IgD-negative memory B cell (primary cell): ENCODE results near the gene PDE4C. TPM values are rescaled to one million over a fixed set of nuclear protein-coding genes. Genes with fewer than 3 reads are reported as not detected.
A peak's percentile ranks its signal among the peaks of the same experiment; 100 is the strongest.

Source experiments
- H3K27ac Mint-ChIP-seq, 3 donors: one replicate each; pipeline ENCODE4 v1.8.0; 2020 to 2022; ENCODE audit warnings: mild to moderate bottlenecking in 3 of 3, mixed read lengths in 3 of 3, moderate library complexity in 1 of 3
- H3K27me3 Mint-ChIP-seq: one replicate; pipeline ENCODE4 v1.8.0; 2021; ENCODE audit warnings: mixed read lengths
- H3K36me3 Mint-ChIP-seq: one replicate; pipeline ENCODE4 v1.8.0; 2020; ENCODE audit warnings: mild to moderate bottlenecking, mixed read lengths
- H3K4me1 Mint-ChIP-seq, 3 donors: one replicate each; pipeline ENCODE4 v1.8.0; 2020 to 2022; ENCODE audit warnings: mixed read lengths in 3 of 3, mild to moderate bottlenecking in 1 of 3
- H3K4me3 Mint-ChIP-seq, 4 donors: one replicate each; pipeline ENCODE4 v1.8.0; 2020 to 2022; ENCODE audit warnings: mild to moderate bottlenecking in 4 of 4, mixed read lengths in 4 of 4, moderate library complexity in 3 of 4
- H3K9me3 Mint-ChIP-seq, 3 donors: one replicate each; pipeline ENCODE4 v1.8.0; 2020 to 2021; ENCODE audit warnings: mixed read lengths in 3 of 3, mild to moderate bottlenecking in 1 of 3
- polyA plus RNA-seq: library from polyadenylated mRNA; unstranded; fragments of 300-500 nt; fragmentation: Illumina TruSeq; gene quantifications from one replicate; pipeline ENCODE4 v1.2.3, GENCODE V29; 2021

Gene PDE4C
- not detected for polyA plus RNA-seq

DNA sequence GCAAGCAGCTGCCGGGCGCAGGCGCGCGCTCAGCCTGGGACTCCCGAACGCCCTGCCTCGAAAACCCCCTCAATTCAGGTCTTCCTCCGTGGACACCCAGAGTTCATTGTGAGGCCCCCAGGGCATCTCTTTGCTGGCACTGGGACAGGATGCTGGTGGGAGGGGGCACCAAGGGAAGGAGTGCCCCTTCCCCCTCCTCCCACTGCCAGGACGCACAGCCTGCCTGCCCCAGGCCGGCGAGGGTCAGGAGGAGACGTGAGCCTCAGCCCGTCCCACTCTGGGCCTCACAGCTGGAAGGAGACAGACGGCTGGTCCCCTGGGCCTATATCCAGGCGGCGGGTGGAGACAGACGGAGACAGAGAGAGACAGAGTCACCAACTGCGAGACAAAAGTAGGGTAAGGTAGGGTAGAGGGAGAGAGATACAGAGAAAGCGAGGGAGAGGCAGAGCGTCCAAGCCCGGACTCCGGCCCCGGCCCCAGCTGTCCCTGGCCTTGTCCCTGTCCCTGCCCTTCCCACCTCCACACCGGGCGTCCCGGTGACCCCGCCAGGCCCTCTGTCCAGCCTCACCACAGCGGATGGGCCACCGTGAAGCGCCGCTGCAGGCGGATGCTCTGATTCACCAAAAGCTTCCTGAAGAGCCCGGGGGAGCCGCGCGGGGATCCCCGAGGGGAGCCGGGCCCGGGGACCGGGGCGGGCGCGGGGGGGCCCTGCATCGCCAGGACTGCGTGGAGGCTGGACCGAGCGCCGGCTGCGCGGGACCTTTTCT is at the start of gene PDE4C:
PDE4C (minus strand) TSS at position 737 of the 767 bp plus-strand sequence; CDS start at position 714, 23 bp downstream.
- Mint-ChIP-seq H3K27ac (peak within 1 kb of the TSS in 2 of 3 donors; percentile 67 to 74), H3K27me3 (peaks cover 55% of the 10 kb centered on the region), H3K36me3 (no peaks in the 10 kb centered on the region)

DNA sequence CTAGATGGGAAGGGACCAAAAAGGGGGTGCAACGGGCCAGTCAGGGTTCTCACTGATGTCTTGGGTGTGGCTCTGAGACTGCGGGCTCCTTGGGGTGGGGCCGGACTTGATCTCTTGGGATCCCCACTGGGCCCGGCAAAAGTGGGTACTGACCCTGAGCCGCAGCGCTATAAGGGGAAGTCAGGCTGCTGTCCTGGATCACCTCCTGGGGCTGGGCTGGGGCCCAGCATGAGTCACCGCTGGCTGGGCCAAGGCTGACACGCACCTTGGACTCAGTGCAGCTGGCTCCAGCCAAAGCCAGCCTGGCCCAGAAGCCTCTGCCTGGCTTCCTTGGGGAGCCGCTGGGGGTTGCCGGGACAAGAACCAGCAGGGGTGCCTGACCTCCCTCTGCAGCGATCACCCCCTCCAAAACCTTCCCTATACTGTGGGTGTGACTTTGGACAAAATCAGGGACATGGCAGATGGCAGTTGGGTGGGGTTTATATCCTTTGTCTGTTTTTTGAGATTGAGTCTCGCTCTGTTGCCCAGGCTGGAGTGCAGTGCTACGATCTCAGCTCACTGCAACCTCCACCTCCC is 48.6 kb upstream of the PDE4C start:
- Mint-ChIP-seq H3K4me1 (peaks cover 15 to 30% (median 21%) of the 10 kb centered on the region in 3 donors), H3K9me3 (no peaks in the 10 kb centered on the region), H3K36me3 (peaks cover 6% of the 10 kb centered on the region), H3K4me3 (peak overlapping the region in 3 of 4 donors; percentile 16 to 99 (median 47)), H3K27ac (peak overlapping the region; percentile 86 to 100 (median 95)), H3K27me3 (no peaks in the 10 kb centered on the region)

More for the DNA sequence above, at the start of gene PDE4C:
- Mint-ChIP-seq H3K9me3 (no peaks in the 10 kb centered on the region), H3K4me1 (peaks cover 11 to 27% (median 12%) of the 10 kb centered on the region in 3 donors), H3K4me3 (peak within 1 kb of the TSS in 2 of 4 donors; percentile 49 to 84)

DNA sequence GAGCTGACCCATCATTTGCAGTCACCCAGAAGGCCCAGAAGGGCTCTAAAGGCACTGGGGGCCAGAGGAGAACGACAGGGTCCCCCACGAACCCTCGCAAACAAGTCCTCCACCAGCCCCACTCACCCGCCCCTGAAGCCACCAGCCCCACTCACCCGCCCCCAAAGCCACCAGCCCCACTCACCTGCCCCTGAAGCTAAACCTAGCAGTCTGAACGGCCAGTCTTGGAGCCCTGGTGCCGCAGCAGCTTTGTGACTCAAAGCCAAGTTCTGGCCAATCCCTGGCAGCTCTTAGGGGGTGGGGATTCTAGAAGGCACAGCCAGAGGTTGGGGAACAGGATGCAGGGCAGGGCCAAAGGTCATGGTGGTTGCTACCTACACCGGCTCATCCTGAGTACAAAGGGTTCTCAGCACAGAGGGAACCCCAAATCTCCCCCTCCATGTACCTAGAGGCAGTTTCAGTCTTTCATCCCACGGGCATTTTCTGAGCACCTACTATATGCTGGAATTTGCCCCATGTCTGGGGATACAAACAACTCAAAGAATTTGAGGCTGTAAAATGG is 48.1 kb upstream of the PDE4C start, which contains the start of gene IQCN:
IQCN (minus strand) TSS at position 234 of the 562 bp plus-strand sequence. CDS start 4,974 bp downstream, outside the sequence.
- H3K9me3 Mint-ChIP-seq, result no peaks in the 10 kb centered on the region
- H3K27me3 Mint-ChIP-seq, result no peaks in the 10 kb centered on the region
- H3K4me3 Mint-ChIP-seq, result peak within 1 kb of the TSS in 3 of 4 donors; percentile 55 to 99 (median 58)
- H3K27ac Mint-ChIP-seq, result peak within 1 kb of the TSS; percentile 88 to 100 (median 95)
- peaks cover 14 to 25% (median 20%) of the 10 kb centered on the region in 3 donors for H3K4me1 Mint-ChIP-seq
- H3K36me3 Mint-ChIP-seq, result peaks cover under 1% of the 10 kb centered on the region

DNA sequence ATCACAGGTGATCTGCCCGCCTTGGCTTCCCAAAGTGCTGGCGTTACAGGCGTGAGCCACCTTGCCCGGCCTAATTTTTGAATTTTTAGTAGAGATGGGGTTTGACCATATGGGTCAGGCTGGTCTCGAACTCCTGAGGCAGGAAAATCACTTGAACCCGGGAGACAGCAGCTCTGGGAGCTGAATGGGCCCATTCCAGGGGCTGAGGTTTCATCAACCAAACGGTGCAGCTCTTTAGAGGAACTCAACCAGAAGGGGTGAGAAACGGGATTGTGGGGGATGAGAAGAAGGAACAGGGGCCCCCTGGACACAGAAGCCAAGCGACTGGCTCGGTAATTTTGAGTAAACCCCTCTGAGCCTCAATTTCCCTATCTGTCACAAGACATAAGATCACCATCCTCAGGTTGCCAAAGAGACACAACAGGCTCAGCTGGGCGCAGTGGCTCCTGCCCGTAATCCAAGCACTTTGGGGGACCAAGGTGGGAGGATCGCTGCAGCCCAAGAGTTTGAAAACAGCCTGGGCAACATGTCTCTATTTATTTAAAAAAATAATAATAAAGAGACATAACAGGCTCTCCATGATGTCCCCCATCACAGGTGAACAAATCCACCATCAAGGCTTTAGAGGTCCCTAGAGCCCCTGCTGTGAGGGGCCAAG is 47.5 kb upstream of the PDE4C start:
- Mint-ChIP-seq H3K4me1 (peaks cover 7 to 20% (median 18%) of the 10 kb centered on the region in 3 donors), H3K9me3 (no peaks in the 10 kb centered on the region), H3K27ac (peak overlapping the region; percentile 88 to 100 (median 95)), H3K36me3 (no peaks in the 10 kb centered on the region), H3K4me3 (peak overlapping the region in 2 of 4 donors; percentile 58 to 99), H3K27me3 (no peaks in the 10 kb centered on the region)

DNA sequence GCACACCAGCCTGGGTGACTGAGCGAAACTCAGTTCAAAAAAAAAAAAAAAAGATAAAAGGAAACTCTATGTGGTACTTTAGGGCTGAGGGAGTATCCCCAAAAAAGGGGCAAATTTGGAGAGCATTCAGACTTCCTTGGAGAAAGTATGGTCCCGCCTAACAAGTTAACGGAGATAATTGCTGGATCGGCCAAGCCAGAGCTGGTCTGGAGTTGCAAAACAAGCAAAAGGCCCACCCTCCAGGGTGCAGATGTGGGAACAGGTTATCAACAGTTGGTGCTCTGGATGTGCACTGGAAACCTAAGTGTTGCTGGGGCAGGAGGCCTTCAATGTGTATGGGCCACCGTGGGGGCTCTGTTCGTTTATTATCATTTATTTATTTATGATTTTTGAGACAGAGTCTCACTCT is 45.2 kb upstream of the PDE4C start:
- Mint-ChIP-seq H3K36me3 (no peaks in the 10 kb centered on the region), H3K4me3 (peak overlapping the region in 1 of 4 donors; percentile 99), H3K27ac (peak overlapping the region; percentile 83 to 100 (median 87)), H3K4me1 (peaks cover 2 to 17% (median 13%) of the 10 kb centered on the region in 3 donors), H3K27me3 (no peaks in the 10 kb centered on the region), H3K9me3 (no peaks in the 10 kb centered on the region)

DNA sequence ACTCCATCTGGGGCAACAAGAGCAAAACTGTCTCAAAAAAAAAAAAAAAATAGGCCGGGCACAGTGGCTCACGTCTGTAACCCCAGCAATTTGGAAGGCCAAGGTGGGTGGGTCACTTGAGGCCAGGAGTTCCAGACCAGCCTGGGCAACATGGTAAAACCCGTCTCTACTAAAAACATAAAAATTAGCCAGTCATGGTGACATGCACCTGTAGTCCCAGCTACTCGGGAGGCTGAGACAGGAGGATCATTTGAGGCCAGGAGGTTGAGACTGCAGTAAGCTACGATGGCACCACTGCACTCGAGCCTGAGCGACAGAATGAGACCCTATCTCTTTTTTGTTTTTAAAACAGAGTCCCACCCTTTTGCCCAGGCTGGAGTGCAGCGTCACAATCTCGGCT is 44.1 kb upstream of the PDE4C start:
- Mint-ChIP-seq H3K4me3 (peak overlapping the region in 1 of 4 donors; percentile 26), H3K9me3 (no peaks in the 10 kb centered on the region), H3K36me3 (peaks cover 2% of the 10 kb centered on the region)

DNA sequence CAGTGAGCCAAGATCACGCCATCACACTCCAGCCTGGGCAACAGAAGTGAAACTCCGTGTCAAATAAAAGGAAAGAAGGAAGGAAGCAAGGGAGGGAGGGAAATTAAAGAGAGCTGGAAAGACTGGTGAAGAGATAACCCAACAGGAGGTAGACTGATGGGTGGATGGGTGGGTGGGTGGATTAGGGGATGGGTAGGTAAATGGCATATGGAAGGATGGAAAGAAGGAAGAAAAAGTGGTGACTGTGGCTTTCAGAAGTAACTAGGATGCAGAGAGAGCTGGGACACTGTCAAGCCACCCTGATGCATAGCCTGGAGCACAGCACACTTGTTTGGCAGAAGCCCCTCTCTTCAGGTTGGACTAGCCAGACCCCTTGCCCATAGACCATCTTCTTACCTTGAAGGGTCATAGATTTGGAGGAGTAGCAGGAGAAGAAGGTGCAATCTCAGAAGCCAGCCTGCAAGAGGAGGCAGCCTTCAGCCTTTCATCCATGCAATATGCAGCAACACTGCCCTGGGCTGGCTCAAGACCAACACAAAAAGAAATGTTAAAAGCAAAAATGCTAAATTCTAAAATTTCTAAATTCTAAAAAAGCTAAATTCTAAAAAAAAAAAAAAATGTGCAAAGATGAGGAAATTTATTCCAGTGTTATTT is 43.0 kb upstream of the PDE4C start:
- peak overlapping the region; percentile 67 to 100 (median 71) for H3K27ac Mint-ChIP-seq
- peaks cover 2% of the 10 kb centered on the region for H3K36me3 Mint-ChIP-seq
- H3K9me3 Mint-ChIP-seq, result no peaks in the 10 kb centered on the region
- H3K4me1 Mint-ChIP-seq, result peaks cover 0 to 8% (median 4%) of the 10 kb centered on the region in 3 donors
- peak overlapping the region in 1 of 4 donors; percentile 65 for H3K4me3 Mint-ChIP-seq
- no peaks in the 10 kb centered on the region for H3K27me3 Mint-ChIP-seq

More for the DNA sequence above, 44.1 kb upstream of the PDE4C start:
- H3K4me1 Mint-ChIP-seq, result peaks cover 0 to 12% (median 12%) of the 10 kb centered on the region in 3 donors
- no peaks in the 10 kb centered on the region for H3K27me3 Mint-ChIP-seq
- peak overlapping the region; percentile 53 to 100 (median 83) for H3K27ac Mint-ChIP-seq

DNA sequence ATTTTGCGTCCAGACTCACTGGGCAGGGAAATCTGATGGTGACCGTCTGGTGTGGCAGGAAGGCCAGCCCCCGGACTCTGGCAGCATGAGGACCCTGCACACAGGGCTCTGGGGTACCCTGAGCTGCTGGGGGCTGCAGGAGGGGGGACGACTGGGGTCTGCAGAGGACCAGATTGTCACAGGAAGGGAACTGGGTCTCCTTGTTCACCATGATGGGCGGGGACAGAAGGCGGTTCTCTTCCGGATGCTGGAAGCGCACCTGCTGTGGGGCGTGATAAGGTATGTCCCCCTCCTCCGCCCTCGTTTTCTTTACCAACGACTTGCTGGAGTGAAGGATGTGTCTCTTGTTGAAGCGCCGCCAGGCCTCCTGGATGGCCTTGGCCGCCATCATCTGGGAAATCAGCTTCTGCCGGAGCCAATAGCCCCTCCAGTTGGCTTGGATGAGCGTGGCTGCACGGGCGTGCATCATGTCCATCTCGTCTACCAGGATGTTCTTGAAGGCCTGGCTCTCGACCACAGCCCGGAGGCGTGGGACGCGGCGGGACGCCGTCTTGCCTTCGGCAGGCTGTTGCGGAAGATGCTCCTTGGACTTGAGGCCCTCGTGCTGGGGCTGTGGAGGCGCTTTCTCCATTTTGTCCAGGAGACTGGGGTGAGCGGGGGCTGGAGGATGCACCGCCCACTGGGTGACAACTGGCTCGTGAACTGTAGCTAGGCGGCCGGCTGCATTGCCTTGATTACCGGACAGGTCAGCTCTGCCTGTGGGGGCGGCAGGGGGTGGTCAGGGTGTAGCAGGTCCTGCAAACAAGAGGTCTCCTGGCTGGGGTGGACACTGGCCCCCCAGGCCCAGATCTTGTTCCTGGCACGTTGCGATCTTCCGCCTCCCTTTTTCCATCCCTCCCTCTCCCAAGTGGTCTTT is 40.8 kb upstream of the PDE4C start:
- Mint-ChIP-seq H3K36me3 (peaks cover 2% of the 10 kb centered on the region), H3K27me3 (no peaks in the 10 kb centered on the region), H3K4me1 (peaks cover 0 to 6% (median 4%) of the 10 kb centered on the region in 3 donors), H3K9me3 (no peaks in the 10 kb centered on the region), H3K4me3 (peak overlapping the region in 1 of 4 donors; percentile 52), H3K27ac (peak overlapping the region in 2 of 3 donors; percentile 74 to 81)

DNA sequence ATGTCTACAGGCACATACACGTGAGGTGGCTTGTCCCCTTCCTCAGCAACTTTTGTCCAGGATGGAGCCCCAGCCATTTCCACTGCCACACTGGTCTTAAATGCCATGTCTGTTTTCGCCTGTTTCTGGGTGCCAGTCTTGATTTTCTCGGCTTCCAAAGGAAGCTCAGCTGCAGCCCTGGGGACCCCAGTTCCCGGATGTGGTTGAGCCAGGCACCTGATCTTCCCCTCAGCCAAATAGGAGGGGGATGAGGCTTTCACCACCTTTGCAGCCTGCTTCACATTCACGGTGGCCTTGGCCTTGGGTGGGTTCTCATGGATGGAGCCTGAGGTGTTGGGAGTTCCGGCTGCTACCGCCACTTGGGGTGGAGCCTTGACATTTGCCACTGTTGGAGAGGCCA is 39.3 kb upstream of the PDE4C start:
- H3K27me3 Mint-ChIP-seq, result no peaks in the 10 kb centered on the region
- H3K4me1 Mint-ChIP-seq, result peaks cover 0 to 2% (median 0%) of the 10 kb centered on the region in 3 donors
- no peaks in the 10 kb centered on the region for H3K9me3 Mint-ChIP-seq
- H3K4me3 Mint-ChIP-seq, result peak overlapping the region in 2 of 4 donors; percentile 33 to 52
- peak overlapping the region; percentile 53 to 74 (median 59) for H3K27ac Mint-ChIP-seq
- H3K36me3 Mint-ChIP-seq, result peaks cover 2% of the 10 kb centered on the region

DNA sequence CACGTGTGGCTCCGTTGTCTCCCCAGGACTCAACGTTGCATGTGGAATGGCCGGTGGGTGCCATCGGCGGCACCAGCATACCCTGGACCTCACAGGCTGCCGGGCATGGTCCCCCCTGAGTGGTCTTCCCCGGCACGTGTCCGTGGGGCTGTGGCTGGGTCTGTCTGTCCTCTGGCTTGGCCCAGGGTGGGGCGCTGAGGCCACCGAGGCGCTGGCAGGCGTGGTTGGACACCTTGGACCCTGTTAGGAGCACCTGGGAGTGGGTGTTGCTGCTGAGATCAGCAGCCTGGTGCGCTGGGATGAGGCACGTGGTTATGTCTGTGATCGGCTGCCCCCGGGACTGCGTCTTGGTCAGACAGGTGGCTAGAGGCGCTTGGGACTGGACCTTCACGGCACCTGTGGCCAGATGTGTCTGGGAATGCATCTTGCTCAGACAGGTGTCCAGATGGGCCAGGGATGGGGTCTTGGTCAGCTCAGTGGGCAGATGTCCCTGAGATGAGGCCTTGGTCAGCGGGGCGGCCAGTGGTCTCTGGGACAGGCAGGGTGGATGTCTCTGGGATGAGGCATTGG is 38.8 kb upstream of the PDE4C start:
- Mint-ChIP-seq H3K36me3 (peaks cover 2% of the 10 kb centered on the region), H3K4me1 (peaks cover 0 to 2% (median 0%) of the 10 kb centered on the region in 3 donors), H3K27me3 (no peaks in the 10 kb centered on the region), H3K27ac (peak overlapping the region in 2 of 3 donors; percentile 53 to 74), H3K9me3 (no peaks in the 10 kb centered on the region), H3K4me3 (peak overlapping the region in 1 of 4 donors; percentile 33)

DNA sequence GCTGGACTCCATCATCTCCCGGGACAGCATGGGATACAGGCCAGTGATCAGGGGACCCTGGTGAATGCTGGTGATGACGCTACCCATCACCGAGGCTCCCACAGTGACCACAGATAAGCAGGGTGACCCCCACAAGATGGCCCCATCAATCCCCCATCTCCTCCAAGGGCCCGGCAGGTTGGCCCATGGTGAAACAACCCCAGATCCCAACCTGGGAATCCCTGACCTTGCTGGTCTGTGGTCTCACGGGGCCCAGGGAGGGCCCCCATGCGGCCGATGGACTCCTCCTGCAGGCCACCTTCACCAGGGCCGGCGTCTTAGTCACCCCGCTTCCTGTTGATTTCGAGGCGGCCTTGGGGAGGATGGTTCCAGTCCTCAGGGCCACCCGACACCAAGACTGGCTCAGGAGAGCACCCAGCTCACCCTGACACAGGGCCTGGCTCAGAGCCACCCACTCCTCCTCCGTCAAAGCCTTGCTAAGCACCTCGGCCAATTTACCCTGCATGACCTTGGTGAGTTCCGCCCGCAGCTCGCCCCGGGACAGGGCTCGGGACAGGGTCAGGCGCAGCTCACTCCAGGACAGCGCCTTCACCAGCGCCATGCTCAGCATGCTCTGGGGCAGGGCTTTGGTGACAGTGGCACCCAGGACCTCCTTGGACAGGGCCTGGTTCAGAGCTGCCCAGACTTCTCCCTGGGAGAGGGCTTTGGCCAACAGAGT is 38.1 kb upstream of the PDE4C start:
- Mint-ChIP-seq H3K9me3 (no peaks in the 10 kb centered on the region), H3K4me3 (peak overlapping the region in 1 of 4 donors; percentile 26), H3K27me3 (no peaks in the 10 kb centered on the region), H3K36me3 (peaks cover 2% of the 10 kb centered on the region), H3K27ac (peak overlapping the region in 2 of 3 donors; percentile 39 to 74), H3K4me1 (peaks cover 0 to 2% (median 0%) of the 10 kb centered on the region in 3 donors)

DNA sequence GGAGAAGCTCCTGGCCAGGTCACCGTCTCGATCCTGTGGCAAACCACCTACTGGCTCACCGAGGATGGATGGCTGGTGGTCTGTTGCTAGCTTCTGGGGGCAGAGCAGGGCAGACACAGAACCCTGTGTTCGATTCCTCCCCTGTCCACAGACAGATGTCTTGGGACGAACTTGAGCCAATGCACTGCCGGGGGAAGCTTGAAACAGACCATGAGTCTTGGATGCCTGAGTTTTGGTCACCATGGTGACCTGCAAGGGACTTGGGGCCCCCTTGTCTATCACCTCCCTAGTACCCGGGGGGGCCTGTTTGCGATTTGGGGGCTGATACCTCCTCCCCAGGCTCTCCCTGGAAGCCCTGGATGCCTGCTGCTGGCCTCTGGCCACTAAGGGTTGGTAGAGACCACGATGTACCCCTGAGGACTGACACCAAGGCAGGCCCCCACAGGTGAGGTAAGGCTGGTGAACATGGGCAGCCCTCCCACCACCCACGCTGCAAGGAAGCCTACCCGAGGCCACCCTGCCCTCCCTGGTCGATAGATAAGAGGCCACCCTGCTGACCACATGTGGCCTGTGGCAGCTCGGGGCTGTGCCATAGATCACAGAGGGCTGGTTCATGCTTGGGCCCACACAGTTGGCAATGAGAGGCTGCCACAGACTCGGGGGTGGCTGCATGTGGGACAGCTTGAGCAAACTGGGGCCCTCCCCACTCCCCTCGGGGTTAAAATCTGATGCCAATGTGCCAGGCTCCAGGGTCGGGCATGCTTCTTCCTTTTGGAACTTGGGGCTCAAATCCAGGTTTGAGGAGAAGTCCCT is 37.3 kb upstream of the PDE4C start:
- H3K27ac Mint-ChIP-seq, result peak overlapping the region in 2 of 3 donors; percentile 57 to 74
- no peaks in the 10 kb centered on the region for H3K27me3 Mint-ChIP-seq
- H3K9me3 Mint-ChIP-seq, result no peaks in the 10 kb centered on the region
- no peaks in the 10 kb centered on the region for H3K4me1 Mint-ChIP-seq
- H3K4me3 Mint-ChIP-seq, result peak overlapping the region in 1 of 4 donors; percentile 26
- peaks cover 2% of the 10 kb centered on the region for H3K36me3 Mint-ChIP-seq
